ENCODE data around the gene U2SURP. TPM values are rescaled to one million over a fixed set of nuclear protein-coding genes. Genes with fewer than 3 reads are reported as not detected.

Gene U2SURP
- total RNA-seq, 2 donors from 2014 or later: 139 to 160 TPM

GRCh38 chr3:142962520-142963233, 38.7 kb upstream of the U2SURP start:
- H3K27ac ChIP-seq (ENCODE audit: low read depth, low read length): no peak overlapping the region
- peak; percentile 83 for DNase-seq
- H3K9ac ChIP-seq (ENCODE audit: extremely low read depth, low read length, poor library complexity, severe bottlenecking): no peak overlapping the region
- Mint-ChIP-seq H3K27ac (no peak overlapping the region), H3K4me1 (peaks cover 24% of the 10 kb centered on the region), H3K9me3 (peaks cover 7% of the 10 kb centered on the region), H3K36me3 (ENCODE audit: low read depth) (peaks cover 5% of the 10 kb centered on the region), H3K27me3 (ENCODE audit: insufficient read depth) (peaks cover 59% of the 10 kb centered on the region), H3K4me3 (peak overlapping the region; percentile 75)
- H3K4me1 ChIP-seq (ENCODE audit: control insufficient read depth, insufficient read depth, low read length): no peaks in the 10 kb centered on the region
- no peaks in the 10 kb centered on the region for H3K36me3 ChIP-seq (ENCODE audit: control insufficient read depth, insufficient read depth, low read length)
- peak overlapping the region; percentile 21 for H3K4me3 ChIP-seq (ENCODE audit: low read length)
- H3K9me3 ChIP-seq (ENCODE audit: control insufficient read depth, low read length): no peaks in the 10 kb centered on the region
- TF ChIP-seq CTCF (conservative IDR thresholded peaks at IDR 0.05): no peak
- peaks cover 22% of the 10 kb centered on the region for H3K27me3 ChIP-seq (ENCODE audit: control insufficient read depth, insufficient read depth, low read length, poor library complexity, severe bottlenecking)
- 71 to 89% methylated on average over 38 to 63 of the region's 63 CpGs for WGBS, 2 experiments (ENCODE audit: insufficient coverage in 1 of 2, insufficient read length in 1 of 2)

- Mint-ChIP-seq H3K36me3 (ENCODE audit: low read depth) (peaks cover 5% of the 10 kb centered on the region), H3K9me3 (peaks cover 7% of the 10 kb centered on the region), H3K4me1 (peaks cover 20% of the 10 kb centered on the region), H3K27me3 (ENCODE audit: insufficient read depth) (peaks cover 59% of the 10 kb centered on the region), H3K4me3 (peak overlapping the region; percentile 75), H3K27ac (no peak overlapping the region)
- 0 to 2% methylated on average over 4 to 35 of the region's 35 CpGs for WGBS, 2 experiments (ENCODE audit: insufficient coverage in 1 of 2, insufficient read length in 1 of 2)
- no peaks in the 10 kb centered on the region for H3K9me3 ChIP-seq (ENCODE audit: control insufficient read depth, low read length)
- DNase-seq: no peak
- no peaks in the 10 kb centered on the region for H3K36me3 ChIP-seq (ENCODE audit: control insufficient read depth, insufficient read depth, low read length)
- peak overlapping the region; percentile 79 for H3K4me3 ChIP-seq (ENCODE audit: low read length)
- TF ChIP-seq CTCF (conservative IDR thresholded peaks at IDR 0.05): no peak
- no peaks in the 10 kb centered on the region for H3K4me1 ChIP-seq (ENCODE audit: control insufficient read depth, insufficient read depth, low read length)
- peaks cover 22% of the 10 kb centered on the region for H3K27me3 ChIP-seq (ENCODE audit: control insufficient read depth, insufficient read depth, low read length, poor library complexity, severe bottlenecking)
- H3K9ac ChIP-seq (ENCODE audit: extremely low read depth, low read length, poor library complexity, severe bottlenecking): no peak overlapping the region
- H3K27ac ChIP-seq (ENCODE audit: low read depth, low read length): no peak overlapping the region
Observed at GRCh38 chr3:142963234-142963515, 38.2 kb upstream of the U2SURP start.

GRCh38 chr3:142963516-142964448, 37.6 kb upstream of the U2SURP start, which contains the start of gene PAQR9:
TSS of gene PAQR9 (minus strand) at chr3:142963674. CDS start at chr3:142963336, 338 bp downstream.
- no peaks in the 10 kb centered on the region for H3K36me3 ChIP-seq (ENCODE audit: control insufficient read depth, insufficient read depth, low read length)
- peak within 1 kb of the TSS; percentile 38 for H3K9ac ChIP-seq (ENCODE audit: extremely low read depth, low read length, poor library complexity, severe bottlenecking)
- peak; percentile 89 for DNase-seq
- H3K9me3 ChIP-seq (ENCODE audit: control insufficient read depth, low read length): no peaks in the 10 kb centered on the region
- Mint-ChIP-seq H3K36me3 (ENCODE audit: low read depth) (peaks cover 5% of the 10 kb centered on the region), H3K27ac (peak within 1 kb of the TSS; percentile 64), H3K4me3 (peak within 1 kb of the TSS; percentile 75), H3K9me3 (peaks cover 7% of the 10 kb centered on the region), H3K27me3 (ENCODE audit: insufficient read depth) (peaks cover 59% of the 10 kb centered on the region), H3K4me1 (peaks cover 20% of the 10 kb centered on the region)
- peaks cover 22% of the 10 kb centered on the region for H3K27me3 ChIP-seq (ENCODE audit: control insufficient read depth, insufficient read depth, low read length, poor library complexity, severe bottlenecking)
- no peak within 1 kb of the TSS for H3K27ac ChIP-seq (ENCODE audit: low read depth, low read length)
- no peak for TF ChIP-seq CTCF (conservative IDR thresholded peaks at IDR 0.05)
- H3K4me1 ChIP-seq (ENCODE audit: control insufficient read depth, insufficient read depth, low read length): peaks cover 6% of the 10 kb centered on the region
- peak within 1 kb of the TSS; percentile 79 for H3K4me3 ChIP-seq (ENCODE audit: low read length)
- 0 to 2% methylated on average over 1 to 117 of the region's 117 CpGs for WGBS, 2 experiments (ENCODE audit: insufficient coverage in 1 of 2, insufficient read length in 1 of 2)

Measured in endodermal cell (in vitro differentiated cells).